Vagina (tissue), 2 donors: Measurements from ENCODE around the gene IMMP2L. TPM values are rescaled to one million over a fixed set of nuclear protein-coding genes. Genes with fewer than 3 reads are reported as not detected.

Experiments used
- DNase-seq, 2 donors: peaks; one replicate each; pipeline ENCODE4 v3.0.0-alpha.2; 2017; ENCODE audit errors: extremely low spot score in 2 of 2
- H3K27ac ChIP-seq: fragments of 200-600 bp; sonication (generic); one replicate; pipeline ENCODE4 v1.5.1; 2019
- H3K27me3 ChIP-seq: fragments of 200-600 bp; sonication (generic); one replicate; pipeline ENCODE4 v1.5.1; 2019
- H3K36me3 ChIP-seq, 2 donors: fragments of 200-600 bp; sonication (generic); one replicate each; pipeline ENCODE4 v1.5.1; 2017 to 2019
- H3K4me1 ChIP-seq: fragments of 200-600 bp; sonication (generic); one replicate; pipeline ENCODE4 v1.5.1; 2019
- H3K4me3 ChIP-seq, 2 donors: fragments of 200-600 bp; sonication (generic); 1 replicate in 1 of 2; 2 replicates in 1 of 2; pipeline ENCODE4 v1.5.1; 2016 to 2019
- H3K9me3 ChIP-seq: fragments of 200-600 bp; sonication (generic); one replicate; pipeline ENCODE4 v1.5.1; 2019
- CTCF ChIP-seq, 3 experiments: fragments of 450-650 bp in 2 of 3; fragments of 200-600 bp in 1 of 3; sonication (generic) in 1 of 3; IDR thresholded peaks; one replicate each; pipeline ENCODE4 v1.5.1; 2017 to 2019; ENCODE audit warnings: antibody characterized with exemption in 3 of 3, mild to moderate bottlenecking in 2 of 3, moderate library complexity in 2 of 3
- POLR2A ChIP-seq, 2 donors: fragments of 450-650 bp; IDR thresholded peaks; one replicate each; pipeline ENCODE4 v1.6.1; 2017; ENCODE audit warnings: antibody characterized with exemption in 2 of 2, mild to moderate bottlenecking in 2 of 2, moderate library complexity in 2 of 2
- POLR2AphosphoS5 ChIP-seq, 2 donors: sonication (generic); formaldehyde crosslinking; IDR thresholded peaks; one replicate each; pipeline ENCODE4 v1.9.0; 2017; ENCODE audit warnings: antibody characterized with exemption in 2 of 2, mild to moderate bottlenecking in 2 of 2, low read depth in 1 of 2; ENCODE audit not compliant: insufficient read depth in 1 of 2
- intact Hi-C: fragments of 100-400 bp; cut with DNase I; formaldehyde crosslinking; loops from one replicate; pipeline ENCODE4 v1.15.1; 2023
- total RNA-seq: library from RNA; depleted of rRNA; stranded (reverse); fragments of >200 nt; gene quantifications from one replicate; pipeline ENCODE4 v1.2.3, GENCODE V29; 2016

The IMMP2L gene
- total RNA-seq, 1 donor from 2014 or later = 13.3 TPM

DNA sequence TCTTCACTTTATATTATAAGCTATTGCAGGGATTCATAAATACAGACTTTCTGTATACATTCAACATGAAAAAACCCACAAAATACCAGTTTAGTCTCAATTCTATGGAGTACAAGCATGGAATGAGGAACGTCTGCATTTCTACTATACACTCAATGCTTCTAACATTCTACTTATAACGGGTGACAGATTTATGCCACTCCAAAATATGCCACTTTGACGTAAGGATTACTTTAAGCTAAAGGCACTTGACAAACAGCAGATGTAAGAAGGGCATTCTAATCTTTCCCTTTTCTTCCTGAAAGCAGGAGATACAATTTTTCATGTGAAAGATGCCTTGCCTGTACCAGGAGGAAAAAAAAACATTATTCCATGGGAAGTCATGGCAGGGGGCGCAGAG is 676.8 kb downstream of the IMMP2L start:
- TF ChIP-seq POLR2AphosphoS5 (IDR thresholded peaks at IDR 0.05; ENCODE audit: insufficient read depth in 1 of 2, low read depth in 1 of 2) (no peak), CTCF (IDR thresholded peaks at IDR 0.05) (no peak), POLR2A (IDR thresholded peaks at IDR 0.05) (no peak)
- H3K36me3 ChIP-seq = no peaks in the 10 kb centered on the region
- no peaks in the 10 kb centered on the region for H3K27me3 ChIP-seq
- intact Hi-C loops = no loop called here
- no peaks in the 10 kb centered on the region for H3K9me3 ChIP-seq
- H3K4me3 ChIP-seq = no peak overlapping the region
- no peak overlapping the region for H3K27ac ChIP-seq
- no peak for DNase-seq
- no peaks in the 10 kb centered on the region for H3K4me1 ChIP-seq

DNA sequence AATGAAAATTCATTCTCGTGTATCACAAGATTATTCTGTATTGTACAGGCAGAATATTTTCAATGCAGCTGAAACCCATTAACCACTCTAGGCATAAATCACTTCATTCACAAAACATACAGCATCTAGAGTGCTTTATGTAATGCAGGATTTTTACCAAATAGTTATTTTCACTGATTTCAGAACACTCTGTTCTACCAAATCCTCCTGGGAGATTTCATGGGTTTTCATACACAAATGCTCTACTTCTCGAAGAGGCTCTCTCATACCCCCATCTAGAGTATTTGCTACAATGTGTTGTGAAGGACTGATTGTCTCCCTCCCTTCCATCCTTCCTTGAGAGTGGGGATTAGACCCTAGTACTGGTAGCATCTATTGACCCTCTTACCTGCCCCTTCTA is 680.6 kb downstream of the IMMP2L start:
- Histone ChIP-seq H3K36me3 (no peaks in the 10 kb centered on the region), H3K4me1 (no peaks in the 10 kb centered on the region), H3K9me3 (no peaks in the 10 kb centered on the region), H3K4me3 (no peak overlapping the region), H3K27ac (no peak overlapping the region), H3K27me3 (no peaks in the 10 kb centered on the region)
- intact Hi-C loops = no loop called here
- TF ChIP-seq CTCF (IDR thresholded peaks at IDR 0.05) (no peak), POLR2A (IDR thresholded peaks at IDR 0.05) (no peak), POLR2AphosphoS5 (IDR thresholded peaks at IDR 0.05; ENCODE audit: insufficient read depth in 1 of 2, low read depth in 1 of 2) (no peak)
- DNase-seq = no peak

DNA sequence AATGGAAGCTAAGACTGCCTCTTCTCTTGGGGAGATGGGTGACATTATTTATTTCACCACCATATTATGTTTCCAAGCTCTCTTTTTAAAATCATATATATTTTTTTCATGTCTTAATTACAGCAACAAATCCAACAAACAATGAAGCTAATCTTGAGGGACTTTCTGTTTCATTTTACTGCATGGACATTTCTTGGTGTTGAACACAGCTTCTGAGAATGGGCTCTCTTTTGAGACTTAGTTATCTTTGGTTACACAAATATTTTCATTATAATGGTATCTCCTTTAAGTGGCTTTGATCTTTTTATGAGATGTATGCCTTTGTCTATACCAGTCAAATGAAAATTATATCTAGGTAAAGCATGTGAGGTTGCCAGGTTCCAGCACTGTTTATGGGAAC is 681.3 kb downstream of the IMMP2L start:
- no peaks in the 10 kb centered on the region for H3K9me3 ChIP-seq
- intact Hi-C loops = no loop called here
- no peak for DNase-seq

DNA sequence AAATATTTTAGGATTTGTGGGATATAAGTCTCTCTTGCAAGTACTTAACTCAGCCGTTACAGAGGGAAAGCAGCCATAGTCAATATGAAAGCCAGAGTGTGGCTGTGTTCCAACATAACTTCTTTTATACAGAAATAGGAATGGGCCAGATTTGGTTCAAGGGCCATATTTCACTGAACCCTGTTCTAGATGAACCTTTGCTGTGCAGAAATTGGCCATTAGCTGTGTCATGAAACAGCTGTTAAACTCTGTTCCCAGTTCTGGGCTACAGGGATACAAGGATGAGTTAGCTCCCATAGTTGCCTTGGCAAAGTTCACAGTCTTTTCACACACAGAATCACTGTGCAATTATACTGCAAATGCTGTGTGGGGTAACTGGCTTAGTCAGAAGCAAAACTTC is 685.3 kb downstream of the IMMP2L start:
- DNase-seq = no peak
- Histone ChIP-seq H3K36me3 (no peaks in the 10 kb centered on the region), H3K27ac (no peak overlapping the region), H3K9me3 (no peaks in the 10 kb centered on the region), H3K27me3 (no peaks in the 10 kb centered on the region), H3K4me3 (no peak overlapping the region), H3K4me1 (no peaks in the 10 kb centered on the region)
- TF ChIP-seq POLR2A (IDR thresholded peaks at IDR 0.05) = no peak
- TF ChIP-seq CTCF (IDR thresholded peaks at IDR 0.05) = no peak
- TF ChIP-seq POLR2AphosphoS5 (IDR thresholded peaks at IDR 0.05; ENCODE audit: insufficient read depth in 1 of 2, low read depth in 1 of 2) = no peak
- intact Hi-C loops = no loop called here

More for the DNA sequence above, 681.3 kb downstream of the IMMP2L start:
- Histone ChIP-seq H3K27ac (no peak overlapping the region), H3K36me3 (no peaks in the 10 kb centered on the region), H3K4me3 (no peak overlapping the region), H3K27me3 (no peaks in the 10 kb centered on the region), H3K4me1 (no peaks in the 10 kb centered on the region)
- TF ChIP-seq POLR2AphosphoS5 (IDR thresholded peaks at IDR 0.05; ENCODE audit: insufficient read depth in 1 of 2, low read depth in 1 of 2) (no peak), CTCF (IDR thresholded peaks at IDR 0.05) (no peak), POLR2A (IDR thresholded peaks at IDR 0.05) (no peak)

DNA sequence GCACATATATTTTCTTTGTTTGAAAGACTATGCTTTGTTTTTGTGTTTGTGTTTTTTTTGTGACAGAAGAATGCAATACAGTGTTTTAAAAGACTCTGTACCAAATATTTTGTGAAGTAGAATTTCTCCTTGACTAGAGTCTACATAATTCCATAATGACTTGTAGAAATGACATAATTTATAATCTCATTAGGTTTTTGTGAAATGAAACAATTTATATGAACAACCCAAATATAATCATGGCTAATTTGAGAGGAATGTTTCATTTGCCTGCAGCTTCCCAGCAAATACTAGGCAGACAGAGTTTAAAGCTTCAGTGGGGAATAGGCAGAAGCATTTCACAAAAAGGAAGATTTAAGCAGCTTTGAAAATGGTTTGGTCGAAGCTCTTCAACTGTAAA is 686.9 kb downstream of the IMMP2L start:
- Histone ChIP-seq H3K36me3 (no peaks in the 10 kb centered on the region), H3K4me1 (no peaks in the 10 kb centered on the region), H3K9me3 (no peaks in the 10 kb centered on the region), H3K27me3 (no peaks in the 10 kb centered on the region), H3K27ac (no peak overlapping the region), H3K4me3 (no peak overlapping the region)
- no peak for TF ChIP-seq POLR2AphosphoS5 (IDR thresholded peaks at IDR 0.05; ENCODE audit: insufficient read depth in 1 of 2, low read depth in 1 of 2)
- no peak for TF ChIP-seq CTCF (IDR thresholded peaks at IDR 0.05)
- no peak for TF ChIP-seq POLR2A (IDR thresholded peaks at IDR 0.05)
- intact Hi-C loops = no loop called here
- no peak for DNase-seq
